AG10803 (cell line): Measurements from ENCODE around the gene KCNJ6.

Source experiments
- DNase-seq: peaks from one replicate; pipeline ENCODE4 v3.0.0; 2010; ENCODE audit warnings: low read depth
- H3K4me3 ChIP-seq: 2 replicates; pipeline ENCODE4 v1.5.1; 2011; ENCODE audit warnings: mild to moderate bottlenecking, low read length, control low read depth
- TF ChIP-seq, protein P1 (sequence below): conservative IDR thresholded peaks from 2 replicates; pipeline ENCODE4 v1.5.1; 2011; ENCODE audit warnings: mild to moderate bottlenecking, low read length, control low read depth, inconsistent platforms

The KCNJ6 gene

DNA sequence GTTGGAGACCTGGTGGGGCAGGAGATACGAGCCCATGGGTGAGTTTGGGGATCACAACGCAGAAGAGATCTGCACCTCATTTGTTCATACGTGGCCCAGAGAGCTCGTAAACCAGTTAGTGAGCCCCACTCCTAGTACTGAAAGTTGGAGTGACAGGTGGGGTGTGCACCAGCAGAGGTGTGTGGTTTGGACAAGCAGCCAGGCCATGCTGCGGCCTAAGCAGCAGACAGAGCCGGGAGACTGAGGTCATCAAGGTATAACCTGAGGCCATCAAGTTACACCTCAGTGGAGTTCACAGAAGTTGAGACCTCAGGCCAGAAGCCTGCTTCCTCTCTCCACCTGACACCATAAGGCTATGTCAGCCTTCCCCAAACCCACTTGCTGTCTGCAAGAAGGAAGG lies 27.6 kb downstream of the KCNJ6 start:
- DNase-seq = no peak
- TF ChIP-seq, protein P1, sequence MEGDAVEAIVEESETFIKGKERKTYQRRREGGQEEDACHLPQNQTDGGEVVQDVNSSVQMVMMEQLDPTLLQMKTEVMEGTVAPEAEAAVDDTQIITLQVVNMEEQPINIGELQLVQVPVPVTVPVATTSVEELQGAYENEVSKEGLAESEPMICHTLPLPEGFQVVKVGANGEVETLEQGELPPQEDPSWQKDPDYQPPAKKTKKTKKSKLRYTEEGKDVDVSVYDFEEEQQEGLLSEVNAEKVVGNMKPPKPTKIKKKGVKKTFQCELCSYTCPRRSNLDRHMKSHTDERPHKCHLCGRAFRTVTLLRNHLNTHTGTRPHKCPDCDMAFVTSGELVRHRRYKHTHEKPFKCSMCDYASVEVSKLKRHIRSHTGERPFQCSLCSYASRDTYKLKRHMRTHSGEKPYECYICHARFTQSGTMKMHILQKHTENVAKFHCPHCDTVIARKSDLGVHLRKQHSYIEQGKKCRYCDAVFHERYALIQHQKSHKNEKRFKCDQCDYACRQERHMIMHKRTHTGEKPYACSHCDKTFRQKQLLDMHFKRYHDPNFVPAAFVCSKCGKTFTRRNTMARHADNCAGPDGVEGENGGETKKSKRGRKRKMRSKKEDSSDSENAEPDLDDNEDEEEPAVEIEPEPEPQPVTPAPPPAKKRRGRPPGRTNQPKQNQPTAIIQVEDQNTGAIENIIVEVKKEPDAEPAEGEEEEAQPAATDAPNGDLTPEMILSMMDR = no peak
- H3K4me3 ChIP-seq = no peak overlapping the region

DNA sequence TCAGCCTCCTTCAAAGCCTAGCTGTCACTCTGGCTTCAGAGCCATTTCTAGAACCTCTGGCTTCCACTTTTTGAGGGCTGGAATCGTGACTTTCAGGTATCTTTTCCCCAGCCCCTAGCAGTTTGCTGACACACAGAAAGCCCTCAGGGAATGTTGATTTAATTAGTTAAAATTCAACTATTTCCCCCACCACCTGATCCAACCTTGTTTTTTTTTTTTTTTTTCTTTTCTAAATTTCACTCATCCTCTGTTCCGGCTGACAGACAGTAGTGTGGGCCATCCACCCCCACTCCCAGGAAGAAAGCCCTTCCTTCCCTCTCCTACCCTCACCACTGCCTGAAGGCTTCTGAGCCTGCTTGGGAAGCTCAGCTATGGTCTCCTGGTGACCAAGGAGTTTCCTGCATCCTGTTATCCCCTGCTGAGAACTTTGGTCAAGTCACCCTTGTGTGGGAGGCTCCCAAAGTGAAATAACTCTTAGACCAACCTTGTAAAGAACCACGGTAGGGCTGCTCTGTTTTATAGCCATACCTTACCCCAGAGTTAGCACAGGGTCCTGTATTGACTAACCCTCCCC lies 29.4 kb downstream of the KCNJ6 start:
- TF ChIP-seq, protein P1 = no peak
- no peak for DNase-seq
- H3K4me3 ChIP-seq = no peak overlapping the region

DNA sequence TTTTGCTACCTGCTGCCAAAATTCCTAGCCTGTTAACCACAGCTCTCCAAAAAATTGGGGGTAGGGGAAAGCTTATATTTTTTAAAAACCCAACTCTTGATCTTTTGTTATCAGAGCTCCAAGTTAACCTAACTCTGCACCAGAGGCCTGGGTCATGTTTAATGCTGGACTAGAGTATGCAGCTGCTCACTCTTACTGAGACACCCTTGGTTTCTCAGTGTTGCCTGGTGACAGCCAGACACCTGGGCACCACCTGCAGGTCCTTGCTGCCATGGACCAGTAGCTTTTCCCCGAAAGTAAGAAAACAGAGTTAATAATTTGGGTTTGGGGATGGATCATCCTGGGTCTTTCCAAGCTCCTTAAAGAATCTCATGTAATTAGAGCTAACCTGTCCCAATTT lies 30.1 kb downstream of the KCNJ6 start:
- no peak for DNase-seq
- H3K4me3 ChIP-seq = no peak overlapping the region
- TF ChIP-seq, protein P1 = no peak

DNA sequence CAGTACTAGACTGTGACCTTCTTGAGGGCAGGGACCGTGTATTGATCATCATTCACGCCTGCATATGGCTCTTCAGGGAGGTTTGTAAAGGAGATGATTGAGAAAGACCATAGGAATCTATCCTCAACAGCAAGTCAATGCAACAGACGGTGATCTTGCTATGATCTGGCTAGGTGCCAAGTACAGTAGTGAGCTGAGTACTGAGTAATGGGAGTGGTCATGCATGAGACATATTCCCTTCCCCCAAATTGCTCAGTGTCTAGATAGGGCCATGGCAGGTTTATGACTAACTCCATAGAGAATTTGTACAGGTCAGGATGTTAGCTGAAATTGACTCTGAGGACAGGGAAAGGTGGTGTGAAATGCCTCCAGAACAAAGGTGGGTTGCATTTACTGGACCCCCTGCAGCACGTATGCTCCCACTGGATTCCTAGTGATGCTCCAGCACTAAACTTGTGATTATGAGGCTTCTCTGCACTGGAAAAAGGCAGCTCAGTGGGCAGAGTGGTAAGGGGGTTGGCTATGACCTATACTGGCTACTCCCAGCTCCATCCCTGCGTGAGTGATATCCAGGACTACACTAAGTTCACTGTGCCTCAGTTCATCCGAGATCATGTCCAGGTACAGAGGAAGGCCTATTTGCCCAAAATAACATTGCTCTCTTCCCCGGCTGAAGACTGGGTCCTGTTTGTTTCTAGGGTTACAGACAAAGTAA lies 37.2 kb downstream of the KCNJ6 start:
- peak; percentile 50 for DNase-seq
- TF ChIP-seq, protein P1 = no peak
- no peak overlapping the region for H3K4me3 ChIP-seq

DNA sequence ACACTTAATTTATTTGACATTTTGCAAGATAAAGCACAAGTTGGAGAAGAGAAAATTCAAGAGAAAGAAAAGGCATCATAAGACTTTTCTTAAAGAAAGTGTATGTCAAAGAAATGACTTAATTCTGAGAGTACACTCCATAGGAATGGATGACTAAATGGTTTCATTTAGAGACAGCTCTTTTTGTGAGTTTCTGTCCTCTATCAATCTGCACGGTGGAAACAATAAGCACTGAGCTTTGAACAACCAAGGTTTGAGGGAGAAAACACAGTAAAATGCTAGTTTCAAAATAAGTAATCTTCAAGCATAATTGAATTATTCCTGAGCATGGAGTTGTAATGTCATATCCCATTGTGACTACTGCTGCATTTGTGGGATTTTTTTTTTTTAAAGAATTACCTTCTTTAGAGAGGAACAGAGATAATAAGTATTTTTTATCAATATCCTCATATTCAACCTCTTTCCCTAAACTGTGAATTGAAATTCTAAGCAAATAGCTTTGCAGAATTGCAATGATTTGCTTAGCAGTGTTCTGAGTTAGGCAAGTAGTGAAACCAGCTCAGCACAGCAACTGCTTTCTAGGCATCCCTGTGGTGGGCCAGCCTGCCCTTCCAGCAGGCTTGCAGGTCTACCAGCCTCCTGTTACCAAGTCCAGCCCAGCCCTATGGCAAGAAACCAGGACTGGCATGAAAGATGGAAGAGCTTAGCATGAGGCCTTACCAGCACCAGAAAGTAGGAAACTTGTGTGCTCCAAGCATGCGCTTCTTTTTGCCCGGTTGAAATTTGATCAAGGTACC lies 38.2 kb downstream of the KCNJ6 start:
- DNase-seq = no peak

DNA sequence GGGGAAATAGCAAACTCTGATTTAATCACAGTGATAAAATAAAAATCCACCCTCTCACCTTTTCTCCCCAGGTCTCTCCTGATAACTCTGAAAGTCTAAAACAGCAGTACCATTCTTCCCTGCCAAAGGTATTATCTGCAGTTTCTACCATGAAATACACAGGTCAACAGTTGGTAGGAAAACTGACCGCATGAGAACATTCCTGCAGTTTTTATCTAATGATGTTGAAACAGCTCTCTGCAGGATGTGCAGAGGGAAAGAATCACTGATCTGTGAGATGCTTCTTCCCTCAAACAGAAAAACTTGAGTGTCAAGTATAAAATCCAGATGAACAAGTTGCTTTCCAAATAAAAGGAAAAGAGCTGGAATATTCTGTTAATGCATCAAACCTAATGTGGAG lies 39.1 kb downstream of the KCNJ6 start:
- DNase-seq = peak; percentile 34

More for the DNA sequence above, 38.2 kb downstream of the KCNJ6 start:
- TF ChIP-seq, protein P1 = no peak
- no peak overlapping the region for H3K4me3 ChIP-seq

More for the DNA sequence above, 39.1 kb downstream of the KCNJ6 start:
- H3K4me3 ChIP-seq = no peak overlapping the region
- TF ChIP-seq, protein P1 = no peak
